Measurements from ENCODE around the gene TREH.

The TREH gene

DNA sequence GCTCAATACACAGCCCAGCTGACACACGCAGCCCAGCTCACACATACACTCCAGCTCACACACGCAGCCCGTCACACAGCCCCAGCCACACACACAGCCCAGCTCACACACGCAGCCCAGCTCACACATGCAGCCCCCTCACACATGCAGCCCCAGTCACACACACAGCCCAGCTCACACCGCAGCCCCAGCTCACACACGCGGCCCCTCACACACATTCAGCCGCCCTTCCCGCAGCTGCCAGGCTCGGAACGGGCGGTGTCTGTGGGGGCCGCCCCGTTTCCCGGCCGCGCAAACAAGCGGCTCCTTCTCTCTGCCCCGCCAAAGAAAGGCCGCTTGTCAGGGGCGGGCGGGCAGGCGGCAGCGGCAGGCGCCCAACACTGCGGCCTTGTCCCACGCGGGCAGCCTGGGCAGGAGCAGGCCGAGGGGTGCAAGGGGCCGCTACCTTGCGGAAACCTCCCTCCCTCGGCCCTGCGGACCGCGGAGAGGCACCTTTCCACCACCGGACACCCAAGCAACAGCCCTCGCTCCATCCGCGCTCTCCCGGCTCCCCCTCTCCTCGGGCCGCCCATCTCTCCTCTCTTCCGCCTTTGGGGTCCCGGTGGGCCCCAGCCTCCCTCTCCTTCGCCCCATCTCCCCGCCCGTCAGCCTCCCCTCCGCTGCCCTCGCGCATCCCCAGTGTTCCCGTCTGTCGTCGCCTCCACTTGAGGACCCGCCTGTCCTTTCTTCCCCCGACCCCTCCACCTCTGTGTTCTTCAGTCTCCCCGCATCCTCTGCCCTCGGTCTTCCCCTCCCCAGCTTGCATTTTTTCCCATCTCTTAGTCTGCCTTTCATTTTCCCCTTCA lies 69.8 kb downstream of the TREH start:
- DNase-seq, result no peak

DNA sequence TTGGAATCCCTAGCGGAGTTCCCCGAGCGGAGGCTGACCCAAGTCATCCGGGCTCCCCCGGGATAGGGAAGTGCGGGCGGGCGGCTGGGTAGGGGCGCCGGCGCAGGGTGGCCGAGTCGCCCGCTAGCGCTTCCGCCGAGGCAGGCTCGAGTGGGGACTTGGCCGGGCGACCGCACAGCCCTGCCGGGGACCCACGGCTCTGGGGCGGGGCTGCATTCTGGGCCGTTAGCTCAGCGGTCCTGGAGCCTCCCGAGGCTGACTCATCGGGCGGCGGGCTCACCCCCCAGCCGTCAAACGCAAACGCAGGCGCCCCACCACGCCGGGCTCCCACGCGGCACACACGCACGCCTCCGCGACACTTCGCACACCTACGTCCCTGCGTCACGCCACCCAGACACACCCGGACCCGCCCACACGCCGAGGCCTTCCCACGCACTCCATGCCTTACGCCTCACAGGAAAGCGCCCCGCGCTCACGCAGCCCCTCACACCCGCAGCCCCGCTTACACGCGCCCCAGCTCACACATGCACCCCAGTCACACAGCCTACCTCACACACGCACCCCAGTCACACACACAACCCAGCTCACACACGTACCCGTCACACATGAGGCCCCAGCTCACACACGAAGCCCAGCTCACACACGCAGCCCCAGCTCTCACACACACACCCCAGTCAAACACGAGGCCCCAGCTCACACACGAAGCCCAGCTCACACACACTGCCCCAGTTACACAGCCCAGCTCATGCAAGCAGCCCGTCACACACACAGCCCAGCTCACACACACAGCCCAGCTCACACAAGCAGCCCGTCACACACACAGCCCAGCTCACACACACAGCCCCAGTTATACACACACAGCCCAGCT lies 70.9 kb downstream of the TREH start:
- no peak for DNase-seq

DNA sequence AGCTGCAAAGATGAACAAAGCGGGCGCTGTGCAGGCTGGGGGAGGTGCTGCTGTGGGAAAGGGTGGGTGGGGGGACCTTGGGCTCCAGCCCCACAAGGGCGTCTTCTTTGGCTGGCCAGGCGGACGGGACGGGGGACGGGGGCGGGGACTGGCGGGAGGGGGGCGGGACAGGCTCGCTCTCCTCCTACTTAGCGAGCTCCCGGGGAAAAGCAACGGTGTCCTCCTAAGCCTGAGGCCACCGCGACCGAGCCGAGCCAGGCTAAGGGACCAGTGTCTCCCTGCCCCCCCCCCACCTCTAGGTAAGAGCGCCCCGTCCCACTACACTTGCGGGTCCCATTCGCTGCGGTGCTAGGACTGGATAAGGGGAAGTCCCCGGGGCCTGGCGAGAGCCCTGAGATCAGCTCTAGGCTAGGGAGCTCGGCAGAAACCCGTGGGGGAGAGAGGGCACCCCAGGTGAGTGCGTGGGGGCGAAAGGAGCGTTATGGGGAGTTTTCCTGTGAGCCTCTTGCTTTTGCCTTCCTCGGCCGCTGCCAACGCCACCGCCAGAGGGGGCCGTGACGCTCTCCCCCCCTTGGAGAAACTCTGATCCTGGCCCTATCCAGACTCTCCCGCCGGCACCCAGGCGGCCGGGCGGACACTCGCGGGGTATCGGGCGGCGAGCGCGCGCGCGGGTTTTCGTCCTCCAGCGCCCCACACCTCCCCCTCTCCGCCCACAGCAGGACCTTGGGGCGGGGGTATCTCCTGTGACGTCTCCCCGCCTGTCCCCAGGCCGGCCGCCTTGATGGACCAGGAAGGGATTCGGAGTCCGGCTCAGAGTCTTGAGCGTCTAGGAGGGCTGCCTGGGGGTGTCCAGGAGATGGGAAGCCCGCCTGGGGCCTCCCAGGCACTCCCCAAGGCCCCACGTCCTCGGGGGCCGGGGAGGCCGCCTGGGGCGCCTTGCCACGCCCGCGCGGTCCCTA lies 71.8 kb downstream of the TREH start, which contains the start of gene PHLDB1:
TSS of gene PHLDB1 (plus strand) at position 215 of the 959 bp plus-strand sequence. CDS start 6,222 bp downstream, outside the sequence.
- DNase-seq, result no peak
